RPMI8226 (cell line): ENCODE data around the gene ZNF718.
"Not testable (repeated sequence)": the region's sequence is repeated elsewhere in the genome, so short reads cannot be mapped to it uniquely, and the experiment has no call there.

Source experiments
- DNase-seq: peaks from one replicate; pipeline ENCODE4 v3.0.0-alpha.2; 2015

Gene ZNF718

DNA sequence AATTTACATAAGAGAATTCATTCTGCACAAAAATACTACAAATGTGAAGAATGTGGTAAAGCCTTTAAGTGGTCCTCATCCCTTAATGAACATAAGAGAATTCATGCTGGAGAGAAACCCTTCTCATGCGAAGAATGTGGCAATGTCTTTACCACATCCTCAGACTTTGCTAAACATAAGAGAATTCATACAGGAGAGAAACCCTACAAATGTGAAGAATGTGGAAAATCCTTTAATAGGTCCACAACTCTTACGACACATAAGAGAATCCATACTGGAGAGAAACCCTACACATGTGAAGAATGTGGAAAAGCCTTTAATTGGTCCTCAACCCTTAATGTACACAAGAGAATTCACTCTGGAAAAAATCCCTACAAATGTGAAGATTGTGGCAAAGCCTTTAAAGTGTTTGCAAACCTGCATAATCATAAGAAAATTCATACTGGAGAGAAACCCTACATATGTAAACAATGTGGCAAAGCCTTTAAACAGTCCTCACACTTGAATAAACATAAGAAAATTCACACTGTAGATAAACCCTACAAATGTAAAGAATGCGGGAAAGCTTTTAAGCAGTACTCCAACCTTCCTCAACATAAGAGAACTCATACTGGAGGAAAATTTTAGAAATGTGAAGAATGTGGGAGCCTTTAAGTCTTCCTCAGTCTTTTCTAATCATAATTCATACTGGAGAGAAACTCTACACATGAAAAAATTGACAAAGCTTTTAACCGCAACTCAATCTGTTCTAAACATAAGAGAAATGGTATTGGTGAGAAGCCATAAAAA, 37.4 kb downstream of the ZNF718 start:
- no peak for DNase-seq

DNA sequence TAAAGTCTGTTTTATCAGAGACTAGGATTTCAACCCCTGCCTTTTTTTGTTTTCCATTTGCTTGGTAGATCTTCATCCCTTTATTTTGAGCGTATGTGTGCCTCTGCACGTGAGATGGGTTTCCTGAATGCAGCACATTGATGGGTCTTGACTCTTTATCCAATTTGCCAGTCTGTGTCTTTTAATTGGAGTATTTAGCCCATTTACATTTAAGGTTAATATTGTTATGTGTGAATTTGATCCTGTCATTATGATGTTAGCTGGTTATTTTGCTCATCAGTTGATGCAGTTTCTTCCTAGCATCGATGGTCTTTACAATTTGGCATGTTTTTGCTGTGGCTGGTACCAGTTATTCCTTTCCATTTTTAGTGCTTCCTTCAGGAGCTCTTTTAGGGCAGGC, 45.3 kb downstream of the ZNF718 start:
- DNase-seq: not testable (repeated sequence)

DNA sequence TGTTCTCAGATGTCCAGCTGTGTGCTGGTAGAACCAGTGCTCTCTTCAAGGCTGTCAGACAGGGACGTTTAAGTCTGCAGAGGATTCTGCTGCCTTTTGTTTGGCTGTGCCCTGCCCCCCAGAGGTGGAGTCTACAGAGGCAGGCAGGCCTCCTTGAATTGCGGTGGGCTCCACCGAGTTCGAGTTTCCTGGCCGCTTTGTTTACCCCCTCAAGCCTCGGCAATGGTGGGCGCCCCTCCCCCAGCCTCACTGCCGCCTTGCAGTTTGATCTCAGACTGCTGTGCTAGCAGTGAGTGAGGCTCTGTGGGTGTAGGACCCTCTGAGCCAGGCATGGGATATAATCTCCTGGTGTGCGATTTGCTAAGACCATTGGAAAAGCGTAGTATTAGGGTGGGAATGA, 47.0 kb downstream of the ZNF718 start:
- not testable (repeated sequence) for DNase-seq

DNA sequence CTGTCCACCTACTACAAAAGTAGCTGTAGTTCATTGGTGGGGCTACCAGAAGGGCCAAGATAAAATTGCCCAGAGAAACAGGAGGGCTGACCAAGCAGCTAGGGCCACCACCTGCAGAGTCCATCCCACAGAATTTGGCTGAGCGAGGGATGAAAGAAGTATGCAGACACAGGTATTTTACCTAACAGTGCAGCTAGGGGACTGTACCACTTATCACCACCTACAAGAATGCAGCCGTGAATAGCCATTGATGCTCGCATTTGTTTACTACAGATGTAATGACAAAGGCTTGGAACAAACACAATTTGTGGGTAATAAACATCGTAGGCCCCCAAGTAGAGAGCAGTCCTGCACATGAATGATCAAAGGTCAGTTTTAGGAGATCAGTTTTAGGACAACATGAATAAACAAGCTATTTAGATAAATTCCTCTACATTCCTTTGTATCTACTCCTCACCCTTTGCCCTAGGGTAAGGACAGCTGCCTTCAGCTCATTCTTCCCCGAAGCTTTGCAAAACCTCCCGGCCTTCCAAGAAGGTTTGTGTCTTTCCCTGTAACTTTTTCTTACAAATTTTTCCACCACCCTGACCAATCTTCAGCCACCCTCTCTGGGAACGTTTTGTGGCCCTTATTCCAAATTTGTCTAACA, 49.5 kb downstream of the ZNF718 start:
- DNase-seq: no peak

DNA sequence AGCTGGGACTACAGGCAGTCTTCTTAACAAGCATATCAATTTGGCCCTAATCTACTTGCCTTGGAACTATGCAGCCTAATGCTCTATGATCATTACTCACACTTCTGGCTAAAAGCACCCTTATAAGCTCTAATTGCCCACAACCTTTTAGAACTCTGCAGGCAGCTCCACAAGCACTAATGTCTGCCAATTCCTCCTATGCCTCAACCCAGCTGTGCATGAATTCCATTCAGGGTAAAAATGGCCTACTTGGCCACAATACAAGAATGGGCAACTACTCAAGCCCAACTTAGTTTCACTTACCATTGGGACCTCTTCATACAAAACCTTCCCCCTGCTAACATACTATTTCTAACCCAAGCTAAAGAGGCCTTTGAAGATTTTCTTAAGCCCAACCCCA, 51.7 kb downstream of the ZNF718 start:
- no peak for DNase-seq

DNA sequence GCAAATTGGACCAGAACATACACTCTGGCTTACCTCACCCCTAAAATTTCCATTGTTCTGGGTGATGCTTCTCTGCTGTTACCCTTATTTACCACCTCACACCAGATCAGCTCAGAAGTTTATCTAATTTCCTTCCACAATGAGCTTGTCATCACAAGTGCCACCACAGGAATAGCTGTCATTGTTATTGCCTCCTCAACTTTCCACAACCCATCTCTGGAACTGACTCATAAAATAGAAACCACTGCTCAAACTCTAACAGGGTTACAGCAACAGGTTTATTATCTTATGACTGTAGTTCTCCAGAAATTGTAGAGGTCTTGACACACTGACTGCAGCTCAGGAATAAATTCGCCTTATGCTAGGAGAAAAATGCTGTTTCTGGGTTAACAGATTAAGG, 52.7 kb downstream of the ZNF718 start:
- DNase-seq: no peak

DNA sequence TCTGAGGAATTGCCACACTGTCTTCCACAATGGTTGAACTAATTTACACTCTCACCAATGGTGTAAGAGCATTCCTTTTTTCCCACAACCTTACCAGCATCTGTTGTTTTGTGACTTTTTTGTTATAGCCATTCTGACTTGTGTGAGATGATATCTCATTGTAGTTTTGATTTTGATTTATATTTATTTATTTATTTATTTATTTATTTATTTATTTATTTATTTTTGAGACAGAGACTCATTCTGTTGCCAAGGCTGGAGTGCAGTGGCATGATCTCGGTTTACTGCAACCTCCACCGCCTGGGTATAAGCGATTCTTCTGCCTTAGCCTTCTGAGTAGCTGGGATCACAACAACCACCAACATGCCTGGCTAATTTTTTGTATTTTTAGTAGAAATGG, 57.9 kb downstream of the ZNF718 start:
- not testable (repeated sequence) for DNase-seq

DNA sequence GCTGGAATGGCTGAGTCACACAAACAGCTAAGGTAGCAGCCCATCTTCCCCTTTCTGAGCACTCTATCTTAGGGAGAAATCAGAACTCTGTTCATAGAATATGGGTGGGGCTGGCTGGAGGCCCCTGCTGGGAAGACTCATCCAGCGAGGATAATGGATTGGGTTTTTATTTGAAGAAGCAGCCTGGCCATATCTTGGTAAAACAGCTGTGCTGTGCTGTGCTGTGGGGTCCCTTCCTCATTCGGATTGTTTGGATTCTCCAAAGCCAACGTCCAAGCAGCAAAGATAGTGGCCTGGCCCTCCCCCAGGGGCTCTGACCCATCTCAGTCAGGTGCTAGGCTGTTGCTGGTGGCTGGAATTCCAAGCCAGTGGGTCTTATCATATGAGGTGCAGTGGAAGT, 63.8 kb downstream of the ZNF718 start:
- DNase-seq: no peak

DNA sequence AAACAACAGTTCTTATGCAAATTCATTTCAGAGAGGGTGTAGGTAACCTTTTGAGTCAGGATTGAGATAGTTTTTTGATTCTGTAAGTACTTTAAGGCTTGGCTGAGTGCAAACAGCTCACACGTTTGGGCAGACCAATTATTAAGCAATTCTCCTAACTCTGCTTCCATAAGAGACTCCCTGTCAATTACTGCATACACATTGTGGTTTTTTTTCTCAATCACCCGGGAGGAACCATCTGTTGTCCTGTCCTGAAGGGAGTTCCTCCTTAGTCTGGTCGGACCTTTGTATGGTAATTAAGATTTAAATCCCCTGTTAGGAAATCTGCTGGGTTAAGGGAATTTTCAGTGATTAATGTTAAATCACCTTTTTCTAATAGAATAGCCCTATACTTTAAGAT, 70.9 kb downstream of the ZNF718 start:
- DNase-seq: not testable (repeated sequence)

DNA sequence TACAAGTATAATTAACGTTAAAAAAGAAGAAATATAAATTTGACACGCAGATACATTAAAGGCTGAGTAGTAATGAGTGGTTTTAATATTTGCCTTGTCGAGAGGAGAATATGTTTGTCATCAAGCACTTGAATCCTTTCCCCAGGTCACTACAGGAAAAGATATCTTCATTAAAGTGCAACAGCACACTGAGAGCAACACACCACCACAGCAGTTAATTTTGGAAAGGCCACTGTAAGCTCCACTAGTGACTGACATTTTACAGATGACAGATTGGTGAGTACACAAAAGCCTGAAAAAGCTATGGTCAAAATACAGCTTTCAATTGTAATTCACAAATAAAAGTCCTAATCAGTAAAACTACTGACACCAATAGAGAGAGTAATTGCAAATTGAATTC, 76.6 kb downstream of the ZNF718 start:
- DNase-seq: no peak

DNA sequence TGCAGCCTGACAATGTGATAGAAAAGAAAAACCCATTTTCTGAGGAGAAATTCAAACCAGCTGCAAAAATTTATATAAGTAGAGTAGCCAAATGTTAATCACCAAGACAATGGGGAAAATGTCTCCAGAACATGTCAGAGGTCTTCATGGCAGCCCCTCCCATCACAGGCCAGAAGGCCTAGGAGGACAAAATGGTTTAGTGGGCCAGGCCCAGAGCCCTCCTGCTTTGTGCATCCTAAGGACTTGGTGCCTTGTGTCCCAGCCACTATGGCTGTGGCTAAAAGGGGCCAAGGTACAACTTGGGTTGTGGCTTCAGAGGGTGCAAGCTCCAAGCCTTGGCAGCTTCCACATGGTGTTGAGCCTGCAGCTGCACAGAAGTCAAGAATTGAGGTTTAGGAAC, 78.5 kb downstream of the ZNF718 start:
- not testable (repeated sequence) for DNase-seq

DNA sequence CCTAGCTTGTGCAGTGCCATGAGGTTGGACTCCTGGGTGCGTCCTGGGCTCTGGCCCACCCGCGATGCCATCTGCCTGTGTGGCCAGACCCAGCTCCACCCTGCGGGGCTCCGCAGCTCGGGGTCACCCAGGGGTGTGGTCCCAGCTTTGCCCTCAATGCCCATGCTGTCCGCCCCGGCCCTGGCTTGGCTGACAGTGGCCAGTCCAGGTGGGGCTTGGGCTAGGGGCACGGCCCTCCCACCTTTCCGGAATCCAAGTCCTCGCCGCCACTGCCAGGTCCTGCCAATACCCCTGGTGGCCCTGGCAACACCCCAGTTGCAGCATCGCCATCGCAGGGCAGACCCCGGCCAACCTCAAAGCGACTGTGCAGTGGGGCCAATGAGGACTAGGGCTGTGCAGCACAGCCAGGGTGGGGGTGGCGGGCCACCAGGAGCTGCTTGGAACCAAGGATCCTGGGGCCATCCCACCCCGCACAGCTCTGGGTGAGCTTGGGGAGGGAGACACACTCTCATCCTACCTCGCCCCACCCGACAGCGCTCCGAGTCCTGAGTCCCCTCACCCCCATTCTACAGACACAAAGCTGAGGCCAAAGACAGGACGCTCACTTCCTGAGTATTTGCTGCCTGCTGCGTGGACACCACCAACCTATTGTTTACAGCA, 80.9 kb downstream of the ZNF718 start:
- no peak for DNase-seq

DNA sequence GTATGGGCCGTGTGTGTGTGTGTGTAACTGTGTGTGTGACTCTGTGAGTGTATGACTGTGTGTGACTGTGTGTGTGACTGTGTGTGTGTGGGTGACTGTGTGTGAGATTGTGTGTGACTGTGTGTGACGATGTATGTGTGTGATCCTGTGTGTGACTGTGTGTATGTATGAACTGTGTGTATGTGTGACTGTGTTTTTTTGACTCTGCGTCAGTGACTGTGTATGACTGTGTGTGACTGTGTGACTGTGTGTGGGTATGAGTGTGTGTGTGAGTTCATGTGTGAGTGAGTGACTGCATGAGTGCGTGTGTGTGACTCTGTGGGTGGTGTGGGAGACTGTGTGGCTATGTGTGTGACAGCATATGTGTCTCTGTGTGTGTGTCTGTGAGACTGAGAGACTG, 81.8 kb downstream of the ZNF718 start:
- no peak for DNase-seq

DNA sequence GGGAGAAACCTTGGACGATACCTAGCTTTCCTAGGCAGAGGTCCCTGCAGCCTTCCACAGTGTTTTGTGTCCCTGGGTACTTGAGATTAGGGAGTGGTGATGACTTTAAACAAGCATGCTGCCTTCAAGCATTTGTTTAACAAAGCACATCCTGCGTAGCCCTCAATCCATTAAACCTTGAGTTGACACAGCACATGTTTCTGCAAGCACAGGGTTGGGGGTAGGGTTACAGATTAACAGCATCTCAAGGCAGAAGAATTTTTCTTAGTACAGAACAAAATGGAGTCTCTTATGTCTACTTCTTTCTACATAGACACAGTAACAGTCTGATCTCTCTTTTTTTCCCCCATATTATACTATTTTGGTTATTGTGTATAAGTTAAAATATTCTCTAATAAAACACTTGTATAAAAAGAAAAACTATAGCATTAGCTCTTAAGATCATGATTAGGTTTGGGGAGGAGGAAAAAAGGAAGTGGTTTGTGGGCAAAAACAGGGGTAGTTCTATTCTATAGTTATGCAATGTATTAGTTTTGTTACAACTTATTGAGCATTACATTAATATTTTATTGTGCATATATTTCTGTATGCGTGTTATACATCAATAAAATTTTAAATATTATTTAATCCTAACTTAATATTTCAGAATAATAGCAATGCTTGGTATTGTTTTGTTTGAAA, 84.3 kb downstream of the ZNF718 start:
- DNase-seq: not testable (repeated sequence)

DNA sequence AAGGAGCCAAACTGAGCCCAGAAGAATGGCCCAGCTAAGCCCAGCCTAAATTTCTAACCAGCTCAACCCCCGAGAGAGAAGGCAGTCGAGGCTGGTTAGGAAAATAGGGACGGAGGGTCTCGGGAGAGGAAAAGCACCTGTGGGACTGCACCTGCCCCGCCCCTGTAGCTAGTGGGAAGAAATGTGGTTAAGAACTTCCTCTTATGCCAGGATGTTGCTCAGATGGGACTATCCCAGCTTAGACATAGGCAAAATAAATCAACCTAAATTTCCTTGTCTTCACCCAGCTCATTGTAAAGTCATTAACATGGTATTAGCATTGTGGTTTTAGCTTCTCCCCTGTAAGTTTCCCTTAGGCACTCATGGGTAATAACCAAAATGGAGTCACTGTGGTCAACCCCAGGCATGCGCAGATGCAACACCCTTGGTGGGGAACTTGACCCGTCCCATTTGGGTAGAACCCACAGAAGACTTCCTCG, 86.8 kb downstream of the ZNF718 start:
- DNase-seq: no peak

DNA sequence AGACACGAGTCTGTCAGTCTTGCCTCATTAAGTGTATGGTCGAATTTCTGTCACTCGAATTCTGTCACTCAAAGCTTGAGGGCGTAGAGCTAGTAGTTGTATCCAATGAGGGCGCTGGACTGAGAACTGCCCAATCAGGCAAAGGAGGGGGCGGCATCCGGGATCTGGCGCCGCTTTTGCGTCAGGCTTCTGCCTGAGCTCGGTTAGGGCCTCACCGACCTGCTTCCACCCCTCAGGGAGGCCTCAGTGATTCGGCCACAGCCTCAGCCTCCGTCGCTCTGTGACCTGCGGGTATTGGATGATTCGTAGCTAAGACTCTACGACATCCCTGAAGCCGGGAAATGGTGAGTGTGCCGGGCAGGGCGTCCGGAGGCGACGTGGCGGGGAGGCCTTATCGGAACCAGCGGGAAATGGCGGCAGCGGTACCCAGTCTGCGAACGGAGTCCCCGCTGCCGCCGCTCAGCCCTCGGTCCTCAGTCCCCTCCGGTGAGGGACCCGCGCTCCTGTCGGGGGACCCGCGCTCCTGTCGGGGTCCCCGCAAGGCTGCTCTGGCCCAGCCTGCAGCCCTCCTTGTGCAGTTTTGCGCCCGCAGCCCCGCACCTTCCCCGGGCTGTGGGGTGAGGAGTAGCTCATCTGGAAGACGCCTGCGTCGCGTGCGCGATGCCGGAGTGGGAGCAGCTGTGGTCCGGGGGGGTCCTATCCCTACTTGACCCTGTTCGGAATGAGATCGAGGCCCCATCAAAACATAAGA, 88.3 kb downstream of the ZNF718 start:
- DNase-seq: no peak

DNA sequence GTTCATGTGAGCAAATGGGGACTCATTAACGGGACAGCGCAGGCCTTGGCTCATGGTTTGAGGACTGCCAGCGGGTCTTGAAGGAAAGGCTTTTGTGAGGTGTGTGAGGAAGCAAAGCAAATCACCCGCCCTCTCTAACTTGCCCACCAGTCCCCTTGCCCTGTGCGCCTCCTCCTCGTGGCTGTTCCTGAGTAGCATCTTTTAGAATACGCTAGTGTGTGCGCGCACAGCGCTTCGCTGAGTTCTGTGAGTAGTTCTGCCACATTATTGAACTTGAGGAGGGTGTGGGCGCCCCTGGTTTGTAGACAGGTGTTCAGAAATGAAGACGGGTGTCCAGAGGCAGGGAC, 88.9 kb downstream of the ZNF718 start:
- DNase-seq: not testable (repeated sequence)
